NCI-H1092 treated with DMSO at 0.1 percent for 48 hours (cell line): Measurements from ENCODE around the gene LPP.

Source experiments
- DNase-seq: peaks from one replicate; lab custom pipeline; 2025; lab: John Stamatoyannopoulos, UW

LPP gene

DNA sequence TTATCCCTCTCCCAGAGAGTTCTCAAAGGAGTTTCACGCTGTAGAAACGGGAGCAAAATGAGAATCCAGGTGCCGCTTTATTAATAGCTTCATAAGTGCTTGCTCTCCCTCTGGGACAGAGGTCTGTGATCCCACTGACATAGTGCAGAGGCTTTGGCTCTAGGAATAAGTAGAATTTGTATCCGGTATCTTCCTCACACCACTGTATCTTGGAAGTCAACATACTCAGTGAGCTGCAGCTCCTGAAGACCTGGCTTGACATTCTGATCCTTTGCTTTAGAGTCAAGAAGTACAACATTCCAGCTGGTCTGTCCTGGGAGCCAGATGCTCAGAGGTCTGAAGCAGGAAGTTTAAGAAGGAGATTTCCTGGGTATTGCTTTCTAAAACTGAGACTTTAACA is 323.0 kb downstream of the LPP start:
- no peak for DNase-seq

- DNase-seq: no peak
These were observed 326.1 kb downstream of the LPP start for GRCh38 chr3:188480011-188480410.

- DNase-seq: no peak
These were observed 329.0 kb downstream of the LPP start for GRCh38 chr3:188482929-188483328.

DNA sequence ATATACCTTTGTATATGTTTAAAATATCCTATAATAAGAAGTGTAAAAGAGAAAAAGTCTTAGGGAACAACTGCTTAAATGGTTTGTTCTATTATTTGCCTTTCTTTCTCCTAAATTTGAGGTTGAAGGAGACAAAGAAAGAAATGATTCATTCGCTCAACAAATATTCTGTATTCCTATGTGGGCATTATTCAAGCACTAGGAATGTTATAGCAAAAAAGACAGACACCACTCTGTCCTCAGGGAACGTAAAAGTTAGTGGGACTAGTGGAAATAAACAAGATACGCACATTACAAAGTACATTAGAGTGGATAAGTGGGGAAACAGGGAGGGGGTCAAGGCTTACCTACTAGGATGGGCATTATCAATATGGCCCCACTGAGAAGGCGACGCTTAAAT is 332.2 kb downstream of the LPP start:
- DNase-seq: no peak

- no peak for DNase-seq
These were observed 333.0 kb downstream of the LPP start for GRCh38 chr3:188486952-188487351.

- no peak for DNase-seq
These were observed 333.7 kb downstream of the LPP start for GRCh38 chr3:188487652-188488051.

DNA sequence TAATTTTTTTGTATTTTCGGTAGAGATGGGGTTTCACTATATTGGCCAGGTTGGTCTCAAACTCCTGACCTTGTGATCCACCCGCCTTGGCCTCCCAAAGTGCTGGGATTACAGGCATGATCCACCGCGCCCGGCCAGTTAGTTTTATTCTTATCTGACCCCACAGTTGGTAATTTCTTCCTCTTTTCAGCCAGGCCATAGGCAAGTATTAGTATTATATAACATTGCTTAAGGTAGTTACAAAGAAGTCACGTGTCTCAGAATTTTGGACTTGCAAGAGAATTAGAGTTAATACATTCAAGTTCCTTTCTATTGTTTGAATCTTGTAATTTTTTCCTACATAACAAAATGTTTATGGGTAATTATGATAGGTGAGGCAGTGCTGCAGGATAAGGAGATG is 334.8 kb downstream of the LPP start:
- DNase-seq: no peak

- no peak for DNase-seq
These were observed 335.9 kb downstream of the LPP start for GRCh38 chr3:188489639-188490405.

DNA sequence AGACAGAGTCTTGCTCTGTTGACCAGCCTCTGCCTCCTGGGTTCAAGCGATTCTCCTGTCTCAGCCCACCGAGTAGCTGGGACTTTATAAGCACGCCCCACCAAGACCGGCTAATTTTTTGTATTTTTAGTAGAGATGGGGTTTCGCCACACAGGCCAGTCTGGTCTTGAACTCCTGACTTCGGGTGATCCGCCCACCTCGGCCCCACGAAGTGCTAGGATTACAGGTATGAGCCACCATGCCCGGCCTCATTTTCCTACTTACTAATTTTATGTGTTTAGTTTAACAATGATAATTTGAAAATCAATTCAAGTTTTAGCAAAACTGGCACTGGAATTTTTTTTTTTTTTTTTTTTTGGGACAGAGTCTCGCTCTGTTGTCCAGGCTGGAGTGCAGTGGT is 336.5 kb downstream of the LPP start:
- DNase-seq: no peak

GRCh38 chr3:188491276-188491687 is 337.3 kb downstream of the LPP start:
- DNase-seq: no peak

DNA sequence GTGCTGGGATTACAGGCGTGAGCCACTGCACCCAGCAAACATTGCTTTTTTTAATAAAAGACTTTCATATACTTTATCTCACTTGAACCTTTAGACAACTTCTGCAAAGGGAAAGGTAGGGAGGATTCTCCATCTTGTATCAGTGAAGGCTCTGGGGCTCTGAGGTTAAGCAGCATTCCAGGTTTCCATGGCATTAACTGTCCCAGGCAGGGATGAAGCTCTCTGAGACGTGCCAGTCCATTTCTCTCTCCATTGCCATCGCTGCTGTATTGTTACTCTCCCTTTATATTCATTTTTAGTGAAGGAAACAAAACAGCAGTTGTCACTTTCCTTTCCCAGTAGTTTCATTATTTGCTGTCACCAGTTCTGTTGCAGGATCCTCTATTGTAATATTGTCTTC is 342.4 kb downstream of the LPP start:
- no peak for DNase-seq

DNA sequence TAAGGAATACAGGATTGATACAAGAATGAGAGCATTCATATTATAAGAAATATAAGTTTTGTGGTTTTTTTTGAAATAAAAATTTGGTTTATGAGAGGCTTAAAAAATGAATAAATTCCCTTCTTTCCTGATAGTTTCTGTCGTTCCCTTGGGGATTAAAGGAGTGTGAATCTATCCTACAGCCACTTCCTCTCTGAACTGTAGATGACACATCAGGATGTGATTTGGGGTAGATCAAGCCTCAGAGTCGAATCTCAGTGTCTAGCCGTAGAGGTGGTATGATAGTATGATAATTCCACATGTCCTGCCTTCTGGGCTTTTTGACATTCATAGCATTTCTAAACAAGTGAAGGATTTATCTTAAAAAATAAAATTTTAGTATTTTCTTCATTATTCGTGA is 343.1 kb downstream of the LPP start:
- no peak for DNase-seq

DNA sequence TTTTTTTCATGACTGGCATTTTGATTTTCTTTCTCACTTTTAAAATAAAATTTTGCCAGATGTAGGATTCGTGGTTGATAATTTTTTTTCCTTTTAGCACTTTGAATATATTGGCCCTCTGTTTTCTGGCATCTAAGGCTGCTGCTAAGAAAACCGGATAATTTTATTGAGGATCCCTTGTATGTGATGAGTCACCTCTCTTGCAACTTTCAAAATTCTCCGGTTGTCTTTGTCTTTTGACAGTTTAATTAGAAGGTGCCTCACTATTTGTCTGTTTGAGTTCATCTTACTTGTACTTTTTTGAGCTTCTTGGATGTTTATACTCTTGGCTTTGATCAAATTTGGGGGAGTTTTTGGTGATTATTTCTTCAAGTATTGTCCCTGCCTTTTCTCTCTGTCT is 349.7 kb downstream of the LPP start:
- no peak for DNase-seq

DNA sequence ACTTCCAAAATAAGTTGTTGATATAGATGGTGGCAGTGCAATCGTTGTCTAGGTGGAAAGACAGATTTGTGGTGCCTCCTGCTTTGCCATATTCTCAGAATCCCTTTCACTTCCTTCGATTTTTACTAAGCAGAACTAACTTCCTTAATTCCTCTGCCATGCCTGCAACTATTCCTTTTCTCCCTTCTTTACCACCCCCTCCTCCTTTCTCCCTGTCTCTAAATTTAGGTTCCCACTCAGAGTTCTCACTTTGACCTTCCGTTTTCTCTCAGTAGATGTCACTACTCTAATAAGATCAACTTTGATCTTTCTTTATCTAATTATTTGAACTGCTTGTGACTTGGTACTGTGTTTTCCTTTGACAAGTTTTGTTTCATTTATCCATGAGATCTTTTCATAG is 351.2 kb downstream of the LPP start:
- DNase-seq: no peak

GRCh38 chr3:188505911-188506310 is 352.0 kb downstream of the LPP start:
- no peak for DNase-seq

DNA sequence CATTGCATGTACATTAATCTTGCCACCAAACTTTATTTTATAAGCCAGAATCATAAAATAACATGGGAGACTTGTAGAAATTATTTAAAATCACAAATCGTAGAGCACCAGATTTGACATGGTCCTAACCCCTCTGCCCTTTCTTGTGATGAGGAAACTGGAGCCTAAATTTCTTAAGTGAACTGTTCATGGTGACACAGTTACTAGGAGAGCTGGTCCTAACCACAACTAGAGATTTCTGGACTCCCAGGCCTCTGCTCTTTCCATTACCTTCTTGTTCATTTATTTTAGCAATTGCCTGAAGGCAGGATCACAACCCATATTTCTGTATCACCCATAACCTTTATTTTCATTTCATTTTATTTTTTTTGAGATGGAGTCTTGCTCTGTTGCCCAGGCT is 352.5 kb downstream of the LPP start:
- no peak for DNase-seq

- no peak for DNase-seq
These were observed 353.3 kb downstream of the LPP start for GRCh38 chr3:188507244-188507720.

- DNase-seq: no peak
These were observed 354.5 kb downstream of the LPP start for GRCh38 chr3:188508454-188508853.

- no peak for DNase-seq
These were observed 355.4 kb downstream of the LPP start for GRCh38 chr3:188509316-188509715.

- DNase-seq: no peak
These were observed 356.4 kb downstream of the LPP start for GRCh38 chr3:188510366-188510765.

DNA sequence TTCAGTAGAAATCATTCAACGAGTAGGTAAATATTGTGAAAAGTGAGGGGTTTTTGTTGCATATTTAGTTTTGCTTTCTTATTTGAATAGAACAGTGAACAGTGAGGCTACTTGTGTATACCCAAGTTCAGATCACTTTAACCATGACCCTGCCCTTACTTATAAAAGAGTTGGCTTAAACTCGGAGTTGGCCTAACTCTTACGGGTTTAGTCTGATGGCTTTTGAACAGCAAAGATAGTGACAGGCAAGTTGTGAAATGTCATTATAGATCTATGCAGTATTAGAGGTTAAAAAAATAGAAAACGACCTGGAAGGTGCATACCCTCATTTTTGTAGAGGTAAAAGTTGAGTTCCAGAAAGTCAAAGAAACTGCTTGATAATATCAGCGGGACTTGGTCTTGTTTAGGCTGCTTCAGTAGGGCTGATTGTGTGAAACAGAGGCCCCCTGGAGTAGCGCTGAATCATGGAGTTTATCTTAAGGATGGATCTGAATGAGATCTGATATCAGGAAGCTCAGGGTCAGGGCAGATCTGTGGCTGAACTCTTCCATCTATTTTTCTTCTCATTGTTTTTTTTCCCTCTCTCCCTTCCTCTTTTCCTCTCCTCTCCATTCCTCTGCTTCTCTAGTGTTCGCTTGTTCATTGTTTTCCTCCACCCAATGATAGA is 359.8 kb downstream of the LPP start:
- no peak for DNase-seq

DNA sequence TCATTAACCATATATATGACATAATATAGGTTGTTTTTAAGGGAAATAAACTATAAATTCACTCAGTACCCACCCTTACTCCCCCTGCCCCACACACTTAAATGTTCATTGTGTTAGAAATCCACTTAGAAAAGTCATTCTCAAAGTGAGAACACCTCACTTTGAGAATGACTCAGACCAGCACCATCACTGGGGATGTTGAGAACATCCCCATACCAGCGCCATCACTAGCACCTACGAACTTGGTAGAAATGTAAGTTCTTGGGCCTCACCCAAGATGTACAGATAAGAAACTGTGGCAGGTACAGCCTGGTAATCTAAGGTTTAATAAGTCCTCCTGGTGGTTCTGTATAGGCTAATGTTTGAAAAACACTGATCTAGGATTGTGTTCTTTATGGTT is 362.6 kb downstream of the LPP start:
- no peak for DNase-seq

DNA sequence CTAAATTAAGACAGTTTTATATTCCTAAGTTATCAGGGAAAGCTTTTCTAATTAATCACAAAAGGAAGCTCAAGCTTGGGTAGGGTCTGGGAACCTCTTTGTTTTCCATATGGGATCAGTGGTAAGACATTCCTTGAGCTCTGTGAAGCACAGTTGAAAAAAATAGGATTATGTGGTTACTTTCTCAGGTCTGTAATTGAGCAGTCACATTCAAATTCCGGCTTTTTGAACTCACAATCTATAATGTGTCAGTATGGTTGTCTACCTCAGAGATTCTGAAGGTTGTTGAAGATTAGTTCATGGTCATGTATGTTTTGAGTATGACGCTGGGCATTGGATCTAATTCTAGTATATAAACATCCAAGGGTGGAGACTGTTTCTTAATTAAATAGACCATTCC is 364.5 kb downstream of the LPP start:
- no peak for DNase-seq
